ENCODE measurements around the gene ATG4C. TPM values are rescaled to one million over a fixed set of nuclear protein-coding genes. Genes with fewer than 3 reads are reported as not detected.

The ATG4C gene
- total RNA-seq, 3 donors from 2014 or later (not counting 1 experiment from before 2014, with no cell fraction given), result 4.8 to 9.7 (median 6.3) TPM

GRCh38 chr1:62903522-62903921, 119.6 kb downstream of the ATG4C start:
- no peaks in the 10 kb centered on the region for H3K4me1 Mint-ChIP-seq
- DNase-seq (no peak), ATAC-seq (no peak)
- no peaks in the 10 kb centered on the region for H3K9me3 ChIP-seq (ENCODE audit: control insufficient read depth, insufficient read depth, low read length)
- no peaks in the 10 kb centered on the region for H3K4me1 ChIP-seq (ENCODE audit: control insufficient read depth, insufficient read depth, low read length)
- TF ChIP-seq CTCF (IDR thresholded peaks at IDR 0.05), result no peak
- H3K9me3 Mint-ChIP-seq, result no peaks in the 10 kb centered on the region
- no peak overlapping the region for H3K4me3 ChIP-seq (ENCODE audit: low read length)
- intact Hi-C loops (cut with micrococcal nuclease), result no loop called here
- no peaks in the 10 kb centered on the region for H3K36me3 ChIP-seq (ENCODE audit: control insufficient read depth, insufficient read depth, low read length)
- H3K27ac ChIP-seq (ENCODE audit: low read length), result no peak overlapping the region
- no peak overlapping the region for H3K4me3 Mint-ChIP-seq
- H3K27me3 ChIP-seq (ENCODE audit: control insufficient read depth, insufficient read depth, low read length), result no peaks in the 10 kb centered on the region
- no peaks in the 10 kb centered on the region for H3K36me3 Mint-ChIP-seq
- no peaks in the 10 kb centered on the region for H3K27me3 Mint-ChIP-seq (ENCODE audit: low read depth in 2 of 2)
- H3K27ac Mint-ChIP-seq, result no peak overlapping the region
- 93% methylated on average over 9 of the region's 12 CpGs for WGBS (ENCODE audit: insufficient coverage)

GRCh38 chr1:62903982-62904855, 120.3 kb downstream of the ATG4C start:
- H3K36me3 ChIP-seq (ENCODE audit: control insufficient read depth, insufficient read depth, low read length), result no peaks in the 10 kb centered on the region
- 98% methylated on average over 5 of the region's 8 CpGs for WGBS (ENCODE audit: insufficient coverage)
- no peak for TF ChIP-seq CTCF (IDR thresholded peaks at IDR 0.05)

GRCh38 chr1:62904856-62905225, 120.9 kb downstream of the ATG4C start:
- Histone ChIP-seq H3K36me3 (ENCODE audit: control insufficient read depth, insufficient read depth, low read length) (no peaks in the 10 kb centered on the region), H3K4me3 (ENCODE audit: low read length) (no peak overlapping the region), H3K27me3 (ENCODE audit: control insufficient read depth, insufficient read depth, low read length) (no peaks in the 10 kb centered on the region), H3K27ac (ENCODE audit: low read length) (no peak overlapping the region), H3K9me3 (ENCODE audit: control insufficient read depth, insufficient read depth, low read length) (no peaks in the 10 kb centered on the region), H3K4me1 (ENCODE audit: control insufficient read depth, insufficient read depth, low read length) (no peaks in the 10 kb centered on the region)
- Mint-ChIP-seq H3K4me1 (no peaks in the 10 kb centered on the region), H3K9me3 (no peaks in the 10 kb centered on the region), H3K27me3 (ENCODE audit: low read depth in 2 of 2) (peaks cover 0 to 8% of the 10 kb centered on the region in 2 donors), H3K4me3 (no peak overlapping the region), H3K36me3 (no peaks in the 10 kb centered on the region), H3K27ac (no peak overlapping the region)
- ATAC-seq (no peak), DNase-seq (no peak)
- 86% methylated on average over 3 of the region's 5 CpGs for WGBS (ENCODE audit: insufficient coverage)
- no peak for TF ChIP-seq CTCF (IDR thresholded peaks at IDR 0.05)
- intact Hi-C loops (cut with micrococcal nuclease), result no loop called here

More at GRCh38 chr1:62903982-62904855, 120.3 kb downstream of the ATG4C start:
- H3K27ac Mint-ChIP-seq, result no peak overlapping the region
- no peak for DNase-seq
- no peak for ATAC-seq
- no peak overlapping the region for H3K27ac ChIP-seq (ENCODE audit: low read length)
- H3K27me3 ChIP-seq (ENCODE audit: control insufficient read depth, insufficient read depth, low read length), result no peaks in the 10 kb centered on the region
- no peaks in the 10 kb centered on the region for H3K9me3 ChIP-seq (ENCODE audit: control insufficient read depth, insufficient read depth, low read length)
- no peak overlapping the region for H3K4me3 Mint-ChIP-seq
- no peaks in the 10 kb centered on the region for H3K36me3 Mint-ChIP-seq
- H3K4me3 ChIP-seq (ENCODE audit: low read length), result no peak overlapping the region
- intact Hi-C loops (cut with micrococcal nuclease), result no loop called here
- no peaks in the 10 kb centered on the region for H3K4me1 ChIP-seq (ENCODE audit: control insufficient read depth, insufficient read depth, low read length)
- no peaks in the 10 kb centered on the region for H3K4me1 Mint-ChIP-seq
- peaks cover 0 to 4% of the 10 kb centered on the region in 2 donors for H3K27me3 Mint-ChIP-seq (ENCODE audit: low read depth in 2 of 2)
- H3K9me3 Mint-ChIP-seq, result no peaks in the 10 kb centered on the region
